ENCODE results near the gene TSC22D2.

TSC22D2 gene

GRCh38 chr3:150412561-150413231 lies 4.6 kb downstream of the TSC22D2 start:
- no peak for DNase-seq (ENCODE audit: low read depth in 1 of 2, low spot score in 1 of 2)

- DNase-seq (ENCODE audit: low read depth in 1 of 2, low spot score in 1 of 2), result no peak
These were observed 6.2 kb downstream of the TSC22D2 start for GRCh38 chr3:150414258-150414657.

GRCh38 chr3:150414959-150415358 lies 6.9 kb downstream of the TSC22D2 start:
- DNase-seq (ENCODE audit: low read depth in 1 of 2, low spot score in 1 of 2), result no peak

- no peak for DNase-seq (ENCODE audit: low read depth in 1 of 2, low spot score in 1 of 2)
These were observed 11.2 kb downstream of the TSC22D2 start for GRCh38 chr3:150419076-150419868.

GRCh38 chr3:150419959-150420358 lies 11.9 kb downstream of the TSC22D2 start:
- no peak for DNase-seq (ENCODE audit: low read depth in 1 of 2, low spot score in 1 of 2)

- DNase-seq (ENCODE audit: low read depth in 1 of 2, low spot score in 1 of 2), result no peak
These were observed 13.2 kb downstream of the TSC22D2 start for GRCh38 chr3:150421256-150421655.

GRCh38 chr3:150421799-150422548 lies 13.9 kb downstream of the TSC22D2 start:
- DNase-seq (ENCODE audit: low read depth in 1 of 2, low spot score in 1 of 2), result no peak

- no peak for DNase-seq (ENCODE audit: low read depth in 1 of 2, low spot score in 1 of 2)
These were observed 14.8 kb downstream of the TSC22D2 start for GRCh38 chr3:150422907-150423306.

GRCh38 chr3:150423761-150424160 lies 15.7 kb downstream of the TSC22D2 start:
- DNase-seq (ENCODE audit: low read depth in 1 of 2, low spot score in 1 of 2), result no peak

GRCh38 chr3:150426292-150426691 lies 18.2 kb downstream of the TSC22D2 start:
- DNase-seq (ENCODE audit: low read depth in 1 of 2, low spot score in 1 of 2), result no peak

GRCh38 chr3:150428562-150428961 lies 20.5 kb downstream of the TSC22D2 start:
- no peak for DNase-seq (ENCODE audit: low read depth in 1 of 2, low spot score in 1 of 2)

GRCh38 chr3:150429767-150430671 lies 21.9 kb downstream of the TSC22D2 start:
- DNase-seq (ENCODE audit: low read depth in 1 of 2, low spot score in 1 of 2), result no peak

GRCh38 chr3:150433347-150433746 lies 25.2 kb downstream of the TSC22D2 start:
- DNase-seq (ENCODE audit: low read depth in 1 of 2, low spot score in 1 of 2), result no peak

GRCh38 chr3:150434234-150434633 lies 26.1 kb downstream of the TSC22D2 start:
- no peak for DNase-seq (ENCODE audit: low read depth in 1 of 2, low spot score in 1 of 2)

GRCh38 chr3:150436161-150436560 lies 28.1 kb downstream of the TSC22D2 start:
- DNase-seq (ENCODE audit: low read depth in 1 of 2, low spot score in 1 of 2), result no peak

- no peak for DNase-seq (ENCODE audit: low read depth in 1 of 2, low spot score in 1 of 2)
These were observed 31.6 kb downstream of the TSC22D2 start for GRCh38 chr3:150439657-150440056.

GRCh38 chr3:150443331-150443741 lies 35.2 kb downstream of the TSC22D2 start:
- no peak for DNase-seq (ENCODE audit: low read depth in 1 of 2, low spot score in 1 of 2)

- no peak for DNase-seq (ENCODE audit: low read depth in 1 of 2, low spot score in 1 of 2)
These were observed 36.3 kb downstream of the TSC22D2 start for GRCh38 chr3:150444371-150444770.

GRCh38 chr3:150446470-150446977 lies 38.4 kb downstream of the TSC22D2 start:
- DNase-seq (ENCODE audit: low read depth in 1 of 2, low spot score in 1 of 2), result no peak

- DNase-seq (ENCODE audit: low read depth in 1 of 2, low spot score in 1 of 2), result no peak
These were observed 39.0 kb downstream of the TSC22D2 start for GRCh38 chr3:150447084-150447483.
